NCI-H2227 (cell line): Measurements from ENCODE around the gene ZNHIT3.
"Not testable (repeated sequence)": the region's sequence is repeated elsewhere in the genome, so short reads cannot be mapped to it uniquely, and the experiment has no call there.

ENCODE experiments used
- DNase-seq: peaks from one replicate; lab custom pipeline; 2025; ENCODE audit not compliant: unreplicated experiment; lab: John Stamatoyannopoulos, UW

The ZNHIT3 gene

GRCh38 chr17:36486204-36487194 lies at the start of gene ZNHIT3:
TSS of gene ZNHIT3 (plus strand) at chr17:36486681. CDS start at chr17:36486700, 19 bp downstream.
- peak; percentile 94 for DNase-seq

GRCh38 chr17:36441792-36442191 lies 44.7 kb upstream of the ZNHIT3 start:
- not testable (repeated sequence) for DNase-seq

- no peak for DNase-seq
Measured at GRCh38 chr17:36443777-36444176, 42.7 kb upstream of the ZNHIT3 start.

- DNase-seq = not testable (repeated sequence)
Measured at GRCh38 chr17:36449997-36450396, 36.5 kb upstream of the ZNHIT3 start.

GRCh38 chr17:36452888-36453287 lies 33.6 kb upstream of the ZNHIT3 start:
- not testable (repeated sequence) for DNase-seq

- not testable (repeated sequence) for DNase-seq
Measured at GRCh38 chr17:36457701-36458100, 28.8 kb upstream of the ZNHIT3 start.

- no peak for DNase-seq
Measured at GRCh38 chr17:36459045-36459444, 27.4 kb upstream of the ZNHIT3 start.

- no peak for DNase-seq
Measured at GRCh38 chr17:36459601-36460000, 26.9 kb upstream of the ZNHIT3 start.

- DNase-seq = no peak
Measured at GRCh38 chr17:36460265-36460937, 26.1 kb upstream of the ZNHIT3 start.

- no peak for DNase-seq
Measured at GRCh38 chr17:36461330-36462110, 25.0 kb upstream of the ZNHIT3 start.

GRCh38 chr17:36463916-36464764 lies 22.3 kb upstream of the ZNHIT3 start:
- DNase-seq = peak; percentile 56

GRCh38 chr17:36464765-36465088 lies 21.8 kb upstream of the ZNHIT3 start:
- peak; percentile 20 for DNase-seq

GRCh38 chr17:36468903-36469635 lies 17.4 kb upstream of the ZNHIT3 start:
- no peak for DNase-seq

- no peak for DNase-seq
Measured at GRCh38 chr17:36469733-36470132, 16.7 kb upstream of the ZNHIT3 start.

GRCh38 chr17:36470499-36470898 lies 16.0 kb upstream of the ZNHIT3 start:
- DNase-seq = no peak

- no peak for DNase-seq
Measured at GRCh38 chr17:36474571-36474970, 11.9 kb upstream of the ZNHIT3 start.

GRCh38 chr17:36475346-36475970 lies 11.0 kb upstream of the ZNHIT3 start:
- no peak for DNase-seq

GRCh38 chr17:36481829-36482228 lies 4.7 kb upstream of the ZNHIT3 start:
- DNase-seq = no peak
